H1 (cell line): ENCODE results near the gene PASK. TPM values are rescaled to one million over a fixed set of nuclear protein-coding genes. Genes with fewer than 3 reads are reported as not detected.

Experiments
- CTCF ChIA-PET: fragments of 300-600 bp; sonication (Branson Sonifier 250); formaldehyde crosslinking; loops from one replicate; lab custom pipeline; 2021; ENCODE audit not compliant: partially characterized antibody; lab: Charles Lee
- POLR2A ChIA-PET: fragments of 300-600 bp; sonication (Branson Sonifier 250); formaldehyde crosslinking; loops from one replicate; lab custom pipeline; 2021; ENCODE audit warnings: inconsistent platforms; ENCODE audit not compliant: partially characterized antibody; lab: Charles Lee
- DNase-seq, 2 experiments: peaks; one replicate each; pipeline versions ENCODE4 v3.0.0 to v3.0.0-alpha.2; 2010 to 2022; ENCODE audit warnings: low spot score in 2 of 2, low read depth in 1 of 2, mixed read lengths in 1 of 2
- FAIRE-seq: peaks from 2 replicates; lab custom pipeline; 2011; peaks lifted over from hg19 to GRCh38; lab: Jason Lieb, UNC
- H2AFZ ChIP-seq: 2 replicates; pipeline ENCODE4 v1.8.1; 2012; ENCODE audit warnings: low read length, inconsistent platforms
- H2AK5ac ChIP-seq: 2 replicates; pipeline ENCODE4 v1.6.1; 2013; ENCODE audit warnings: low read depth, low read length
- H2BK120ac ChIP-seq: replicated peaks from 2 replicates; pipeline ENCODE3; 2013; ENCODE audit warnings: low read depth, low read length, inconsistent platforms
- H2BK12ac ChIP-seq: 2 replicates; pipeline ENCODE4 v1.6.1; 2013; ENCODE audit warnings: low read depth, low read length
- H2BK15ac ChIP-seq: 2 replicates; pipeline ENCODE4 v1.6.1; 2013; ENCODE audit warnings: low read length
- H2BK20ac ChIP-seq: 2 replicates; pipeline ENCODE4 v1.6.1; 2013; ENCODE audit warnings: low read length
- H2BK5ac ChIP-seq: 2 replicates; pipeline ENCODE4 v1.6.1; 2013; ENCODE audit warnings: low read depth, low read length
- H3K14ac ChIP-seq: 2 replicates; pipeline ENCODE4 v1.6.1; 2013; ENCODE audit warnings: inconsistent platforms; ENCODE audit not compliant: insufficient read length
- H3K18ac ChIP-seq: 2 replicates; pipeline ENCODE4 v1.6.1; 2013; ENCODE audit warnings: low read length; ENCODE audit errors: extremely low read depth
- H3K23ac ChIP-seq: 2 replicates; pipeline ENCODE4 v1.6.1; 2013; ENCODE audit warnings: inconsistent platforms; ENCODE audit not compliant: insufficient read length
- H3K23me2 ChIP-seq: 2 replicates; pipeline ENCODE4 v1.6.1; 2013; ENCODE audit warnings: low read depth, low read length
- H3K27ac ChIP-seq: 2 replicates; pipeline ENCODE4 v1.6.1; 2011; ENCODE audit warnings: low read depth, low read length, inconsistent platforms
- H3K27me3 ChIP-seq, 4 experiments: replicated peaks in 1 of 4; 1 replicate in 1 of 4; 2 replicates in 3 of 4; pipeline versions ENCODE4 v1.6.1 to v1.8.1; 2011 to 2013; ENCODE audit warnings: low read length in 3 of 4, mild to moderate bottlenecking in 3 of 4, inconsistent platforms in 2 of 4, mixed read lengths in 2 of 4, moderate library complexity in 1 of 4; ENCODE audit not compliant: control insufficient read depth in 3 of 4, insufficient read depth in 3 of 4; ENCODE audit errors: extremely low read depth in 1 of 4
- H3K36me3 ChIP-seq, 4 experiments: 2 replicates each; pipeline versions ENCODE4 v1.6.1 to v1.8.1; 2011 to 2013; ENCODE audit warnings: mild to moderate bottlenecking in 4 of 4, low read length in 3 of 4, moderate library complexity in 2 of 4, control low read depth in 1 of 4, inconsistent platforms in 1 of 4; ENCODE audit not compliant: insufficient read depth in 4 of 4, control insufficient read depth in 2 of 4
- H3K4ac ChIP-seq: replicated peaks from 2 replicates; pipeline ENCODE3; 2013; ENCODE audit warnings: low read length, low read depth, mixed read lengths, inconsistent platforms; ENCODE audit not compliant: insufficient read length
- H3K4me1 ChIP-seq, 4 experiments: replicated peaks in 1 of 4; 1 replicate in 1 of 4; 2 replicates in 3 of 4; pipeline versions ENCODE4 v1.6.1 to v1.8.1; 2011 to 2013; ENCODE audit warnings: low read length in 3 of 4, inconsistent platforms in 2 of 4, mixed read lengths in 1 of 4; ENCODE audit not compliant: insufficient read depth in 4 of 4, control insufficient read depth in 3 of 4
- H3K4me2 ChIP-seq, 2 experiments: 2 replicates each; pipeline versions ENCODE4 v1.6.1 to v1.8.1; 2011 to 2013; ENCODE audit warnings: low read depth in 2 of 2, low read length in 2 of 2, control low read depth in 1 of 2, inconsistent platforms in 1 of 2, mild to moderate bottlenecking in 1 of 2; ENCODE audit not compliant: insufficient read depth in 1 of 2
- H3K4me3 ChIP-seq, 4 experiments: fragments of 200-600, 300-600 bp in 1 of 4; sonication (generic), shearing (Covaris generic), sonication (Bioruptor Twin) in 1 of 4; 2 replicates each; pipeline versions ENCODE4 v1.5.1 to v1.8.1; 2011 to 2016; ENCODE audit warnings: low read length in 4 of 4, low read depth in 3 of 4, control low read depth in 2 of 4, inconsistent platforms in 2 of 4, mild to moderate bottlenecking in 2 of 4, mixed read lengths in 1 of 4, moderate library complexity in 1 of 4; ENCODE audit not compliant: insufficient read depth in 2 of 4; ENCODE audit errors: extremely low read depth in 1 of 4
- H3K56ac ChIP-seq: replicated peaks from 2 replicates; pipeline ENCODE3; 2013; ENCODE audit warnings: low read depth, mild to moderate bottlenecking, mixed read lengths, low read length, inconsistent platforms; ENCODE audit not compliant: insufficient read length
- H3K79me1 ChIP-seq: 2 replicates; pipeline ENCODE4 v1.6.1; 2013; ENCODE audit warnings: low read depth, low read length, control low read depth
- H3K79me2 ChIP-seq, 2 experiments: 2 replicates each; pipeline versions ENCODE4 v1.6.1 to v1.8.1; 2012 to 2013; ENCODE audit warnings: low read length in 2 of 2, mild to moderate bottlenecking in 2 of 2, inconsistent platforms in 1 of 2; ENCODE audit not compliant: insufficient read depth in 2 of 2, control insufficient read depth in 1 of 2
- H3K9ac ChIP-seq, 4 experiments: replicated peaks in 1 of 4; 1 replicate in 1 of 4; 2 replicates in 3 of 4; pipeline versions ENCODE4 v1.6.1 to v1.8.1; 2011 to 2013; ENCODE audit warnings: low read depth in 3 of 4, low read length in 3 of 4, control low read depth in 2 of 4, mild to moderate bottlenecking in 2 of 4, moderate library complexity in 2 of 4, inconsistent platforms in 1 of 4; ENCODE audit errors: extremely low read depth in 1 of 4
- H3K9me3 ChIP-seq, 2 experiments: 2 replicates each; pipeline versions ENCODE4 v1.6.1 to v1.8.1; 2012 to 2013; ENCODE audit warnings: mild to moderate bottlenecking in 2 of 2, moderate library complexity in 2 of 2, control low read depth in 1 of 2, inconsistent platforms in 1 of 2, low read depth in 1 of 2, low read length in 1 of 2, mixed read lengths in 1 of 2; ENCODE audit not compliant: insufficient read depth in 2 of 2
- H4K20me1 ChIP-seq, 2 experiments: replicated peaks in 1 of 2; 2 replicates each; pipeline versions ENCODE3 to v1.8.1; 2011 to 2013; ENCODE audit warnings: inconsistent platforms in 2 of 2, low read length in 2 of 2, mild to moderate bottlenecking in 1 of 2; ENCODE audit not compliant: insufficient read depth in 2 of 2, control insufficient read depth in 1 of 2
- H4K5ac ChIP-seq: 2 replicates; pipeline ENCODE4 v1.6.1; 2013; ENCODE audit warnings: low read length, low read depth, mixed read lengths, inconsistent platforms; ENCODE audit not compliant: insufficient read length
- H4K8ac ChIP-seq: 2 replicates; pipeline ENCODE4 v1.8.0; 2013; ENCODE audit warnings: mild to moderate bottlenecking, moderate library complexity, low read length, inconsistent platforms; ENCODE audit not compliant: insufficient read depth; ENCODE audit errors: extremely low read depth
- H4K91ac ChIP-seq: replicated peaks from 2 replicates; pipeline ENCODE3; 2013; ENCODE audit warnings: low read length, mixed read lengths, inconsistent platforms; ENCODE audit not compliant: insufficient read length
- NRF1 ChIP-seq: IDR thresholded peaks from 2 replicates; pipeline ENCODE4 v1.6.1; 2011; ENCODE audit warnings: mild to moderate bottlenecking, low read depth, low read length, improper control_type of control experiment
- POLR2AphosphoS5 ChIP-seq: IDR thresholded peaks from 2 replicates; pipeline ENCODE4 v1.6.1; 2011; ENCODE audit warnings: low read depth, low read length
- RAD21 ChIP-seq, 2 experiments: IDR thresholded peaks in 1 of 2; conservative IDR thresholded peaks in 1 of 2; 2 replicates each; pipeline ENCODE4 v1.6.1; 2011; ENCODE audit warnings: low read depth in 2 of 2, low read length in 2 of 2, improper control_type of control experiment in 1 of 2, inconsistent platforms in 1 of 2, mild to moderate bottlenecking in 1 of 2, moderate library complexity in 1 of 2
- TAF7 ChIP-seq: optimal IDR thresholded peaks from 2 replicates; pipeline ENCODE3; 2011; ENCODE audit warnings: low read depth, mild to moderate bottlenecking, inconsistent platforms, low read length, moderate library complexity, borderline replicate concordance
- TBP ChIP-seq: IDR thresholded peaks from 2 replicates; pipeline ENCODE4 v1.6.1; 2011; ENCODE audit warnings: low read depth, low read length, improper control_type of control experiment
- TCF12 ChIP-seq: IDR thresholded peaks from 2 replicates; pipeline ENCODE4 v1.6.1; 2011; ENCODE audit warnings: low read depth, mild to moderate bottlenecking, low read length
- WGBS, 2 experiments: shearing (Covaris generic) in 1 of 2; methylation state at CpG; one replicate each; pipeline versions ENCODE4 v1.1.6 to v1.1.7; 2013 to 2015; ENCODE audit warnings: low lambda C conversion rate in 2 of 2, mixed read lengths in 2 of 2, inconsistent platforms in 1 of 2, low coverage in 1 of 2, missing lambda C conversion rate in 1 of 2; ENCODE audit not compliant: insufficient replicate concordance in 2 of 2, insufficient coverage in 1 of 2, insufficient read length in 1 of 2; ENCODE audit errors: extremely low coverage in 1 of 2, missing lambda C conversion rate in 1 of 2; 5-methylcytosine and 5-hydroxymethylcytosine counted together
- polyA plus RNA-seq, 7 experiments: library from polyadenylated mRNA; depleted of rRNA in 3 of 7; stranded (reverse) in 5 of 7; unstranded in 2 of 7; fragments of >200 nt in 5 of 7; fragments of 200-250 nt in 2 of 7; gene quantifications; 1 replicate in 5 of 7; 2 replicates in 1 of 7; 4 replicates in 1 of 7; pipeline versions ENCODE4 v1.2.1 to v1.2.3, GENCODE V29; 2011 to 2013; ENCODE audit warnings: missing spikeins in 2 of 7, mixed read lengths in 2 of 7
- total RNA-seq: library from RNA; stranded (reverse); fragmentation: NEBNext Ultra II Directional; extraction: Animal tissue kit (Norgen Biotek cat#: 25700); gene quantifications from 2 replicates; pipeline ENCODE4 v1.2.1, GENCODE V29; 2021

The PASK gene
- total and polyA plus RNA-seq, 2 of the 8 experiments (the other 6 are each of a cell fraction or from before 2014, with no cell fraction given), result 20.5 to 66.1 TPM

- no peak overlapping the region for H2AK5ac ChIP-seq
- no peak for DNase-seq
- no peak overlapping the region for H4K91ac ChIP-seq
- POLR2A ChIA-PET, result no interaction called here
- H3K27ac ChIP-seq, result no peak overlapping the region
- H3K4me2 ChIP-seq, result no peak overlapping the region; a peak in 1 of 4 replicates
- no peak overlapping the region for H2AFZ ChIP-seq
- H4K8ac ChIP-seq, result no peak overlapping the region
- no peak for FAIRE-seq
- H3K9me3 ChIP-seq, result no peaks in the 10 kb centered on the region
- no peak overlapping the region for H4K5ac ChIP-seq
- no peak overlapping the region for H3K4ac ChIP-seq
- no peak overlapping the region for H2BK12ac ChIP-seq
- H2BK20ac ChIP-seq, result no peak overlapping the region
- H3K4me3 ChIP-seq, result no peak overlapping the region
- peaks cover 4 to 39% of the 10 kb centered on the region in 2 experiments; a peak in 3 of 4 replicates for H3K79me2 ChIP-seq
- TF ChIP-seq NRF1, result no peak
- TF ChIP-seq RAD21 (IDR thresholded peaks at IDR 0.05 in 1 of 2, conservative IDR thresholded peaks at IDR 0.05 in 1 of 2; ENCODE audit: low read depth in 2 of 2, low read length in 2 of 2), result no peak
- TF ChIP-seq TAF7, result no peak
- no peak for TF ChIP-seq TBP
- TF ChIP-seq TCF12, result no peak
- TF ChIP-seq POLR2AphosphoS5, result no peak
- H3K9ac ChIP-seq, result no peak overlapping the region
- H2BK120ac ChIP-seq, result no peak overlapping the region
- no peak overlapping the region for H2BK15ac ChIP-seq
- no peak overlapping the region for H3K56ac ChIP-seq
- WGBS, 2 experiments, result 90% methylated on average over 3 of the region's 3 CpGs; no CpG with 5 or more reads in 1 of the 2 experiments
- H3K14ac ChIP-seq, result no peak overlapping the region
- H3K23me2 ChIP-seq, result peaks cover 9% of the 10 kb centered on the region; the same call in 1 of the 2 replicates
- CTCF ChIA-PET, result interaction anchor here (1.0 kb wide), 1 partner anchor 157 kb away, joined by 3 read pairs; no protein-coding TSS in a partner anchor
- no peak overlapping the region for H3K18ac ChIP-seq
- peaks cover 0 to 15% of the 10 kb centered on the region in 2 experiments for H4K20me1 ChIP-seq
- H2BK5ac ChIP-seq, result no peak overlapping the region
- no peak overlapping the region for H3K23ac ChIP-seq
- peaks cover 14% of the 10 kb centered on the region for H3K79me1 ChIP-seq
- peaks cover 0 to 11% (median 7%) of the 10 kb centered on the region in 4 experiments; a peak in 6 of 7 replicates for H3K4me1 ChIP-seq
- peaks cover 0 to 3% (median 2%) of the 10 kb centered on the region in 4 experiments; a peak in 1 of 7 replicates for H3K27me3 ChIP-seq
- H3K36me3 ChIP-seq, result no peaks in the 10 kb centered on the region
Measured at GRCh38 chr2:241147336-241147735, 1.9 kb downstream of the PASK start.
